GF-D8 (cell line): ENCODE results near the gene PPP1R9B.
A peak's percentile ranks its signal among the peaks of the same experiment; 100 is the strongest.

Experiments
- DNase-seq: peaks from one replicate; lab custom pipeline; 2025; lab: John Stamatoyannopoulos, UW

PPP1R9B gene

DNA sequence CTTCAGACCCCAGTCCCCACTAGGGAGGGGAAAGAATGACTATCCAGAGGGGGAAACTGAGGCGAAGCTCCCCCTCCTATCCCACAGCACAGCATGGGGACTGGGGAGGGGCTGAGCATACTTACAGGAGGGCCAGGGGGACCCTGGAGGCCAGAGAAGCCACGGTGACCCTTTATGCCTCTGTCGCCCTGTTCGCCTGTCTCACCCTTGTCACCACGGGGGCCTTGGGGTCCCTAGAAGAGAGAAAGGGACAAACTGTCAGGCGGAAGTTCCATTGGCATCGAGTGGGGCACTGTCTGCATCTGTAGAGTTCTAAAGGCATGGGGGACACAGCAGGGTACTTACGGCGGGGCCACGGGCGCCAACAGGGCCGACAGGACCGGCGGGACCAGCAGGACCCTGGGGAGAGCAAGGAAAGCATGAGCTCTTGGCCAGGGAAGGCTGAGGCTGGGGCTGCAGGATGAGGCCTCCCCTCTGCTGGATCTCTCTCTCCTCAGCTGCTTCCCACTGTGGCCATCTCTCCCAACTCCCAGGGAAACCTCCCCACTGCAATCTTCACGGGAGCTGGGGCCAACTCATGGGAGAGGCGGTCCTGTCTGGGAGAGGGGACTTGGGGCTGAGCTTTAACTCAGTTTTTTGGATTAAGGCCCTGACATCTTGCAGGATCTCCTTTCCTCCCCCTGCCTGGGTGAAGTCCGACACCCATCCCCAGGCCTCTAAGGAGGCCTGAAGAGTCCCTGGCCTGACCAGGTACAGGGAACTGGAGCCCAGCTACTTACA is 37.5 kb upstream of the PPP1R9B start:
- DNase-seq = no peak

- DNase-seq = no peak
Measured at GRCh38 chr17:50187394-50187725, 36.9 kb upstream of the PPP1R9B start.

- DNase-seq = no peak
Measured at GRCh38 chr17:50186661-50187393, 36.4 kb upstream of the PPP1R9B start.

GRCh38 chr17:50185631-50186471 is 35.4 kb upstream of the PPP1R9B start:
- DNase-seq = no peak

GRCh38 chr17:50184611-50185398 is 34.3 kb upstream of the PPP1R9B start:
- DNase-seq = no peak

DNA sequence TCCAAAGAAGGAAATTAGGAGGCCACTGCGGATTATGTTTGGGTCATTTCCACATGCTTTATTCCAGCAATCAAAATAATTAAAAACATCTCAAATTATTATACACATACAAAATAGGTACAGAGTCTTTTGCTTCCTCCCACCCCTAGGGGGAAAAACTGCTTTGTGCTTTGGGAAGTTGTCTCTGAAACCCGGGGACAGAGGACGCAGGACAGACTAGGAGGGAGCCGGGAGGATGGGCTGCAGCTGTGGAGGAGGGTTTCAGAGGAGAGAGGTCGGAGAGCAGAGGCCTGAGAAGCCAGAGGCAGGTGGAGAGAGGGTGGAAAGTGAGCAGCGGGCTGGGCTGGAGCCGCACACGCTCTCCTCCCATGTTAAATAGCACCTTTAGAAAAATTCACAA is 33.6 kb upstream of the PPP1R9B start:
- DNase-seq = no peak

GRCh38 chr17:50183421-50183994 is 33.0 kb upstream of the PPP1R9B start:
- peak; percentile 19 for DNase-seq

- DNase-seq = no peak
Measured at GRCh38 chr17:50182783-50183420, 32.4 kb upstream of the PPP1R9B start.

GRCh38 chr17:50181591-50182560 is 31.4 kb upstream of the PPP1R9B start:
- no peak for DNase-seq

DNA sequence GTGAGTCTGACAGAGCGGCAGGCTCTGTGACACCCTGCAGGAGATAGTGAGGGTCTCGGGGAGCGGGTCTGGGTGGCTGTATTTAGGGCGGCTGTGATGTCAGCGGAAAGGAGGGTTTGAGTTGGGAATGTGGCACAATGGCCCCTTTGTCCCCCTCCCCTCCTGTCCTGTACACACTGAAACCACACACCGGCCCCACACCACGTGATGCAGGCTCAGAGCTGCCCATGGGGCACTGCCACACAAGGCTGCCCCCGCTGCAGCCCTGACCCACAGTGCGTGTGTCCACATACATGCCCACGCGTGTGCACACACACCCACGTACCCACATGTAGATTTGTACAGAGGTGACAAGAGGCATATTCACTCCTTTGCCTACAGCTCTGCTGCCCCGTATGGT is 30.7 kb upstream of the PPP1R9B start:
- DNase-seq = no peak

DNA sequence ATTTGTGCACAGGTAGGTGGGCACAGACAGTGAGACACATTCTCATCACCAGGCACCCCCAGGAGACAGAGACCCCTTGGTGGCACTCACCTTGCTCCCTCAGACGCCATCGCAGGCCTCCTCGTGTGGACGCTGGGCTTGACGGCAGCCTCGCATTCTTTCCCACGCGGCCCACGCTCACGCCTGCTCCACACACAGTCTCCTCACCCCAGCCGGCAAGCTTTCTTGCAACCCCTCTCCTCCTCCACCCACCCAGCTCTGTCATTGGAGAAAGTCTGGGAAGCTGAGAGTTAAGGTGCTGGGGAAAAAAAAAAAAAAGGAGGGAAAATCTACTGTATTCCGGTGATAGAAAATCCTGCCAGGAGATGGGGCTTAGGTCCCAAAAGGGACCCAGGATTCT is 30.1 kb upstream of the PPP1R9B start:
- no peak for DNase-seq

DNA sequence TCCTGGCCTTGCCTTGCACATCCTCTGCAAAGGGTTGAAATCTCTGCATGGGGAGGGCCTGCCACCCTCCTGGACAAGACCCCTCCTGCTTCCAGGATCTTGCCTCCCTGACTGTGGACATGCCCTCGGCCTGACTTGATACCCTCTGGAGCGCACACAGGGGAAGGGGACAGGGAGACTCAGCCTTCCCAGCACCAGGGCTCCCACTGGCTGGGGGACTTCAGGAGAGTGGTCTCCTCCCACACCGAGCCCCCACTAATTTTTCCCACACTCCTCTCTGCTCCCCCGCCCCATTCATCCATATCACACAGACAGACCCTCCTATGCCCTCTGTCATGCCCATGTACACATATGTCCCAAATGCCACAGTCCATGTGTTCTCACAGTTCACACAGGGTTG is 29.6 kb upstream of the PPP1R9B start:
- no peak for DNase-seq

DNA sequence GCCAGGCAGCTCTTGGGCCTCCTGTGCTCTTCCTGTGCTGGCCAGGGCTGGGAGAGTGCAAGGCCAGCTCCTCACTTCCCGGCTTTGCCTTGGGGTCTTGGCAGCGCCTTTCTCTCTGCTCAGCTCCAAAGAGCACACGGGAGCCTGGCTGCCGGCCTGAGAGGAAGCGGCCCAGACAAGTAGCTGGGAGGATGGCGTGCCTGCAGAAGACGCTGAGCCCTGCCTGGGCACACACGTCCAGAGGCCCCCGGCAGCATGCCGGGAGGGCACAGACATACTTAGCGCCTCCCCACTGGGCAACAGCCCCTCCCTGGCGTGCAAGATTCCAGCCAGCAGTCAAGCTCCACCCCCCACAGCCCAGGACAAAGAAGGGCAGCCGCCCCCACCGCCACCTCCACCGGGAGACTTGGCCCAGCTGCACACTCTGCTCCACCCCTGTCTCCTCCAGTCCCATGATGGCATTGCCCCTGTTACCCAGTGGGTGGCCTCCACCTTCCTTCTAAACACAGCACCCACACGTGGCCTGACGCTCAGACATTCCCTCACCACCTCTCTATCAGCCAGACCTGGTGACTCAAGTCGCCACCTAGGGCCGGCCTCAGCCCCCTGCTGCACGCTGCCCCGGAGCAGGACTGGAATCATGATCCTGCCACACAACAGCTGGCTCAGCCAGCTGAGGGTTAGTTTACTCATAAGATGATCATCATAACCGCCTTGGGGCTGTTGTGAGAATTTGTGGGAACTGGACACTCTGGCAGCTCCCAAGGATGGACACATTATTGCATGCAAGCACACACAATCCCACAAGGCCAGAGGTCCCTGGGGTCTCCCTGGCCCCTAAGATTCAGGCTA is 27.7 kb upstream of the PPP1R9B start:
- no peak for DNase-seq

DNA sequence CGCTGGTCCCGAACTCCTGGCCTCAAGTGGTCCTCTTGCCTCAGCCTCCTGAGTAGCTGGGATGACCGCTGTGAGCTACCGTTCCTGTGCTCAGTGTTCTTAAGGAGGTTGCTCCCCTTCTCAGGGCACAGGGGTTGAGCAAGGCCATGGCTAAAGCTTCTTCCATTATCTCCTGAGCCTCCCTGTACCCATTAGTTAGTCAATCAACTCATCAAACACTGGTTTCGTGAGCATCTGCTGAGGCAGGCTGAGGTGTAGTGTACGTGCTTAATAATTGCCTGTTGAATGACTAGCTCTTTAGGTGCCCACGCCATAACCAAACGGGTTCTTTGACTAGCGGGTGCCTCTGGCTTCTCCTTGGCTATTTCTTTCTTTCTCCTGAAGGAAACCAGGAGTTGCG is 27.0 kb upstream of the PPP1R9B start:
- DNase-seq = no peak

DNA sequence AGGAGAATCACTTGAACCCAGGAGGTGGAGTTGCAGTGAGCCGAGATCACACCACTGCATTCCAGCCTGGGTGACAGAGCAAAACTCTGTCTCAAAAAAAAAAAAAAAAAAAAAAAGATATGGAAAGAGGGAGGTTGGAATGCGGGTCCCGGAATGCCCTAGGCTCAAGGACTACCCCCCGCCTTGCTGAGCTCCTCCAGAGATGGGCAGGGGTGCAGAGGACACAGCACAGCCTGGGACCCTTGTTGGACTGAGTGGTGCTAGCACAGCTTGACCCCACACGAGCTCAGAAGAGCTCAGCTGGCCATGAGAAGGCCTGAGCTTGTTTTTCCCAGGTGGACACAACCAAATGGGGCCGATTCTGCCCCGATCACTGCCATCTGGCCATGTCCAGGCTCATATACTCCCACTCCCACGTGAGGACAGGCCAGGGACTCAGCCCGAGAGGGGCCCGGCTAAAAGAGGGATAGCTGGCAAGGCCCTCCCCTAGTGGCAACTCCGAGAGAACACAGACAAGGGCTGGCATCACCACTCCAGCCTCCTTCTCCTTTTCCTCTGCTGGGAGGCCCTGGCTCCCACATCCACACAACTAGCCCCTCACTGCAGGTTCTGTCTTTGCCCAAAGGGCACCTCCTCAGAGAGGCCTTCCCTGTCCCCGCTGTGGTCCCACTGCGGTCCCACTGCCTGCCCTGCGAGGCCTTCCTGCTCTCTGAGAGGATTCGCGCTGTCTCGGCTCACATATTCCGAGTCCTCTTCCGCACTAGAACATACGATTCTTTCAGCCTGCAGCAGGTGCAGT is 26.3 kb upstream of the PPP1R9B start:
- no peak for DNase-seq

DNA sequence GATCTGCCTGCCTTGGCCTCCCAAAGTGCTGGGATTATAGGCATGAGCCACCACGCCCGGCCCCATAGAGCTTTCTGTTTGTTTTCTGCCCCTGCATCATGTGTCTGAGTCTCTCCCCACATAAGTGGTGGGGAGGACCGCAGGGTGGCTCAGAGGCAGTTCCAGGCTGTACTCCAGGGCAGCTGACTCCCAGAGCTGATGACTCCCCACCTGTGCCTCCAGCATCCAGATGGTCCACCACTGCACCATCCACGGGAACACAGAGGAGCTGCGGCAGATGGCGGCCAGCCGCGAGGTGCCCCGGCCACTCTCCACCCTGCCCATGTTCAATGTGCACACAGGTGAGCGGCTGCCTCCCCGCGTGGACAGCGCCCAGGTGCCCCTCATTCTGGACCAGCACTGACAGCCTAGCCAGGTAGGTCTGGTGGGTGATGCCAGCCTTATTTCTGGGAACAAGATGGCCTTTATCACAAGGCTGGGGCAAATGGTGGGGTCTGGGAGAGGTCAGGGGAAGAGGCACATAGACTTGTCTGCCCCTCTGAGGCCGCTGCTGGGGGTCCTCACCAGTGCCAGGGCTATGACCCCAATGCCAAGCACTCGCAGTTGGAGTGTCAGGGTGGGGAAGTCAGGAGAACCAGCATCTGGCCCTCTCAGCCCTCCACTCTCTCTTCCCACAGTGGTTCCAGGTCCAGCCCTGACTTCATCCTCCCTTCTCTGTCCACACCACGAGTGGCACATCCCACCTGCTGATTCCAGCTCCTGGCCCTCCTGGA is 24.7 kb upstream of the PPP1R9B start:
- DNase-seq = no peak

- no peak for DNase-seq
Measured at GRCh38 chr17:50174444-50174843, 24.0 kb upstream of the PPP1R9B start.
